HG02981 (cell line): ENCODE measurements around the gene C3orf18.

Experiments
- ATAC-seq: cut with Tn5 transposase; IDR thresholded peaks from one replicate; pipeline ENCODE4 v1.9.1; 2021; ENCODE audit warnings: mild to moderate bottlenecking, moderate library complexity; ENCODE audit not compliant: unreplicated experiment

C3orf18 gene

GRCh38 chr3:50551681-50552435 lies 15.7 kb downstream of the C3orf18 start:
- ATAC-seq: no peak

DNA sequence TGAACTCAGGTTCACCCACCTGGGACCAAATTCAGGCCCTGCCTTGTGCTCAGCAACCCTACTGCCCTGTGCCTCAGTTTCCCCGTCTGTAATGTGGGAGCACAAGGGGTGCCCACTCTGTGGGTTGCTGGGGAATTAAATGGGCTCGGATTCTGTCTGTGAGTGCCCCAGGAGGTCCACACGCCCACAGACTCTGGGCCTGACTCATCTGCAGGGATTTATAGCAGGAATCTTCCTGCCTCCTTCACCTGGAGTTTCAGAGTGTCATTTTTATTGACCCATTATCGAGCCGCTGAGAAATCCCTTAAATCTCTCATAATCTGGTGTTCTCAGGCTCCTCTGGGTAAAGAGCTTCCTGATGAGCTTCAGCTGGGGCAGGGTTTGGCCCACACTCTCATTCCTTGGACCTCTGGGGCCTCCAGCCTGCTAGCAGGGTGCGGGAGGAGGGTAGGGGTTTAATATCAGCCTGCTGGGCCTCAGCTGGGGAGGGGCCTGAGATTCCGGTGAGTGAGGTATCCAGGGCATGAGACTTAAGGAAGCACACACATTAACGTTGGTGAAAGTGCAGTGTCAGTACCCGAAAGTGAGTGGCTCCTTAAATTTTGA lies 16.4 kb downstream of the C3orf18 start:
- ATAC-seq: no peak

GRCh38 chr3:50550079-50550736 lies 17.3 kb downstream of the C3orf18 start:
- ATAC-seq: no peak

DNA sequence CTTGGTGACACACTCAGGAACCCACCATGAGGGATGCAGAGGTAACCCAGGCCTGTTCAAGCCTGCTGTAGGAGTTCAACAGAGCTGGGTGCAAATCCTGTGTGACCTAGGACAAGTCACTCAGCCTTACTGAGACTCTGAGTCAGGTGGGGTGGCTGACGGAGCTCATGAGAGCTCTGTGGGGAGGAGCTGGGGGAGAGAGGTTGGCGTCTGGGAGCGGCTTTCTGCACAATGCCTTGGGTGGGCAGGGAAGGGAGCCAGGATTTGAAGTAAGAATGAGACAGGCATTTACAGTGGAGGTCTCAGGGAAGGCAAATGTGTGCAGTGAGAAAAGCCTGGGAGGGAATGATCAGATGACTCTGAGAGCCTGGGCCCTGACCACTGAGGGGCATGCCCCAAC lies 18.3 kb downstream of the C3orf18 start:
- ATAC-seq: no peak

- no peak for ATAC-seq
Observed at GRCh38 chr3:50545781-50546180, 21.8 kb downstream of the C3orf18 start.

DNA sequence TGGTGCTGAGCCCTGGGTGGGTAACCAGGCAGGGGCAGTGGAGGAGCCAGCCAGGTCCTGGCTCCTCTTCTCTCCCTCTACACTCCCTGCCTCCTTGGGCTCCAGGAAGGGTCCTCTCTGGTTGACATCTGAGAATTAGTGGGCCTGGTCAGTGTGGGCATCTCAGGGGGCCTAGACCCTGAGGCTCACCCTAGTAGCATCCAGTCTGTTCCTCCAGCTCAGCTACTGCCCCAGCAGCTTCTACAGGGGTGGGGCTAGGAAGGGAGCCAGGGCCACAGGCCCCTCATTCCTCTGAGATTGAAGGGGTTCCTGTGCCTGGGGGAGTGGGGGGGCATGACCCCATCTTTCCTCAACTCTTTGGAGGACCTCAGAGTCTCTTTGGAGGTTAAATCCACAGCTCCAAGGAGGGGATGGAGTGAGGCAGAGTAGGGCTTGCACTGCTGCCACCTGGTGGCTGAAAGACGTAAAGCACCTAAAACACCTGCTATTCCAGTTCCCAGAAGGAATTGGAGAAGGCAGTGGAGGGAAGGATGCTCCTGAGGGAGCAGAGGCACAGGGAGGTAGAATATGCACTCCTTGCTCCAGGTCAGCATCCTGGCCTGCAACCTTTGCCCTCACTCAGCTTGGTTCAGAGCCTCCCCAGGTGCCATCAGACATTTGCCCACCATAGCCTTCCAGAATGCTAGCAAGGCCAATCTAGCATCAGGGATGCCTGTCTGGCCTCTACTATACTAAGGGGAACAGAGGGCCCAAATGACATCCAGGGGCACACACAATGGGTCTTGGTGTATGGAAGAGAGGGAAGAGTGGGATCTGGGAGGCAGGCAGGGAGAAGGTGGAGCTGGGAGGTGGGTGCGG lies 25.1 kb downstream of the C3orf18 start:
- ATAC-seq: no peak

GRCh38 chr3:50539356-50540286 lies 27.9 kb downstream of the C3orf18 start:
- no peak for ATAC-seq

GRCh38 chr3:50537421-50538129 lies 30.0 kb downstream of the C3orf18 start:
- ATAC-seq: no peak

- no peak for ATAC-seq
Observed at GRCh38 chr3:50536471-50537180, 30.9 kb downstream of the C3orf18 start.

GRCh38 chr3:50534681-50535330 lies 32.7 kb downstream of the C3orf18 start:
- ATAC-seq: no peak

DNA sequence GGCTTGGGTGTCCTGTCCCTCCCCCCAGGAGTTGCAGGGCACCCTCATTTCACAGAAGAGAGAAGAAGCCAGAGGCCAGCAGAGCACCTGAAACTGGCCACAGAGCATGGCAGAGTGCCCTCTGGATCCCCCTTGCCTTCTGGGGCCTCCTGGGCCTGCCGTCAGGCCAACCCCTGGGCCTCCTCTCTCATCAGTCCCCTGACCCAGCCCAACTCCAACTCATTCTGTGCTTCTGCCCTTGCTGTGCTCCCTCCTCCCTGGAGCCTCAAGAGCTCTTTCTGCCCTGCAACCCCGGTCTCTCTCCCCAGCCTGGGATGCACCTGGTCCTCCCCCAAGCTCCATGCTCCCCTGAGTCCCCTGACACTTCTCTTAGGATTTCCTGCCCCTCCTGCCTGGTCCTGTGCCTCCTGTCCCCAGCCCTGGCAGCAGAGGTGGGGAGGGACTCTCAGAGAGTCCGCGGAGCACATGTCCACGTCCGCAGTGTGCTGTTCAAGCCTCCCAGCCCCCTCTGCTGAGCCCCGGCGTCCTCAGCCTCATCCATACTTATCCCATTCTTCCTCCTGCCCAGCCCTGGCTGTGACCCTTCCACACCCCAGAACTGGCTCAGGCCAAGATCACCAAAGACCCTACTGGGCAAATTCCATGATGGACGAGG lies 33.6 kb downstream of the C3orf18 start:
- no peak for ATAC-seq

GRCh38 chr3:50533316-50533715 lies 34.2 kb downstream of the C3orf18 start:
- no peak for ATAC-seq

DNA sequence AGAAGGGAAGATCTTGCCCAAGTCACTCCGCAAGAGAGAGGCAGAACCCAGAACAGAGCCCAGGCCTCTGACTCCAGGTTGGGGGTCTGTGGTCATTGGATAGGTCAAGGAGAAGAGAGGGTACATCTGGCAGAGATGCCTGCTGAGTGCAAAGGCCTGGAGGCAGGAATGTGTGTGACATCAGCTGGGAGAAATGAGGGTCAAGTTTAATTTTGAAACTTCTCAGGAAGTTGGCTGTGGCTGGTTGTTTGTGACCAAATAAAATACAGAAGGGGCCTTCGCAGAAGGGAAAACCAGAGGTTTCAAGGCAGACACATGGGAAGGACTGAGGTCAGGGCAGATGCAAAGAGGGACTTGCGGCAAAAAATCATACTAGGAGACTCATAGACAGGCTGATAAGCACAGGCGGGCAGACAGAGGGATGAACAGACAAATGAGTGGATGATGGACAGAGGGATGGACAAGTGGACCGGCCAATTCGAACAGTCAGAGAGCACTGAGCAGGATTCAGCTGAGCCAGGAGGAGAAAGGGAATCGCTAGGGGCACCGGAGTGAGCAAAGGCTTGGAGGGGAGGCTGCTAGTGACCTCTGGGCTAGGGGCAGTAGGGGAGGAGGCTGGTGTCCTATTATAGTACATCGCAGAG lies 35.4 kb downstream of the C3orf18 start:
- no peak for ATAC-seq

- no peak for ATAC-seq
Observed at GRCh38 chr3:50531201-50531600, 36.3 kb downstream of the C3orf18 start.

- no peak for ATAC-seq
Observed at GRCh38 chr3:50530001-50530970, 37.3 kb downstream of the C3orf18 start.

DNA sequence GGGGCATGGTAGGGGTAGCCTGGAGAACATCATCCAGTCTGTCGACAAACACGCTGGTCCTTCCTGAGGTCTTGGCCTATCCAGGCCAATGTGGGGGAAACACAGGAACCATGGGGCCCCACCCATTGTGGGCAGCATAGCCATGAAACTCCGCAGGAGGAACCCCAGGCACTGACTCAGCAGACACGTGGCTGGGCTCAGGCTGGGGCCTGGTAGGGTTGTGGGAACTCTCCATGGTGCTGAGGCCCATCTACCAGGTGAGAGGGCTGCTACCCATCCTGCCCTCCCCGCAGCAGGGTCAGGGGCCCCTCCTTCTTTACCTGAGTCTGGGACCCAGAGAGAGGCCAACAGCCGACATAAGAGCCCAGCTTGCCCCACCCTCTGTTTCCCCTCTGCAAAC lies 41.6 kb downstream of the C3orf18 start:
- ATAC-seq: no peak
